Keratinocyte (primary cell): ENCODE measurements around the gene ARMC10. TPM values are rescaled to one million over a fixed set of nuclear protein-coding genes. Genes with fewer than 3 reads are reported as not detected.

Source experiments
- DNase-seq: peaks from one replicate; pipeline ENCODE4 v3.0.0-alpha.2; 2011; ENCODE audit warnings: low read depth, missing footprints, low spot score
- FAIRE-seq: peaks from 2 replicates; lab custom pipeline; 2011; peaks lifted over from hg19 to GRCh38; lab: Jason Lieb, UNC
- H2AFZ ChIP-seq: 2 replicates; pipeline ENCODE4 v1.6.0; 2012; ENCODE audit warnings: low read length, control low read depth, inconsistent platforms; ENCODE audit not compliant: control insufficient read depth
- H3K27ac ChIP-seq: 2 replicates; pipeline ENCODE4 v1.5.1; 2011; ENCODE audit warnings: low read length; ENCODE audit not compliant: control insufficient read depth, insufficient read depth
- H3K27me3 ChIP-seq: 3 replicates; pipeline ENCODE4 v1.6.0; 2011; ENCODE audit warnings: low read length; ENCODE audit not compliant: control insufficient read depth, insufficient read depth; ENCODE audit errors: extremely low read depth
- H3K36me3 ChIP-seq, 2 experiments: 2 replicates in 1 of 2; 3 replicates in 1 of 2; pipeline ENCODE4 v1.5.1; 2011; ENCODE audit warnings: low read length in 2 of 2, mild to moderate bottlenecking in 1 of 2; ENCODE audit not compliant: control insufficient read depth in 2 of 2, insufficient read depth in 2 of 2; ENCODE audit errors: extremely low read depth in 1 of 2
- H3K4me1 ChIP-seq: 3 replicates; pipeline ENCODE4 v1.5.1; 2011; ENCODE audit warnings: low read length; ENCODE audit not compliant: control insufficient read depth, insufficient read depth; ENCODE audit errors: extremely low read depth
- H3K4me2 ChIP-seq: 3 replicates; pipeline ENCODE4 v1.6.0; 2011; ENCODE audit warnings: low read depth, low read length; ENCODE audit not compliant: control insufficient read depth, insufficient read depth; ENCODE audit errors: extremely low read depth
- H3K4me3 ChIP-seq, 3 experiments: fragments of 200-600 bp in 1 of 3; sonication (generic) in 1 of 3; 2 replicates in 2 of 3; 3 replicates in 1 of 3; pipeline ENCODE4 v1.5.1; 2011 to 2016; ENCODE audit warnings: low read length in 3 of 3, mild to moderate bottlenecking in 3 of 3, control low read depth in 2 of 3, inconsistent platforms in 1 of 3, low read depth in 1 of 3, mixed read lengths in 1 of 3, mixed run types in 1 of 3, moderate library complexity in 1 of 3; ENCODE audit not compliant: control insufficient read depth in 2 of 3, insufficient read depth in 2 of 3; ENCODE audit errors: extremely low read depth in 1 of 3
- H3K79me2 ChIP-seq: 2 replicates; pipeline ENCODE4 v1.6.0; 2012; ENCODE audit warnings: low read length; ENCODE audit not compliant: control insufficient read depth, insufficient read depth
- H3K9ac ChIP-seq: 3 replicates; pipeline ENCODE4 v1.6.0; 2011; ENCODE audit warnings: low read length; ENCODE audit not compliant: control insufficient read depth, insufficient read depth; ENCODE audit errors: extremely low read depth
- H3K9me1 ChIP-seq: 3 replicates; pipeline ENCODE4 v1.6.0; 2011; ENCODE audit warnings: low read length; ENCODE audit not compliant: control insufficient read depth, insufficient read depth; ENCODE audit errors: extremely low read depth
- H3K9me3 ChIP-seq: 2 replicates; pipeline ENCODE4 v1.5.1; 2012; ENCODE audit warnings: low read depth, low read length; ENCODE audit not compliant: control insufficient read depth
- H4K20me1 ChIP-seq: 3 replicates; pipeline ENCODE4 v1.6.0; 2011; ENCODE audit warnings: low read length; ENCODE audit not compliant: control insufficient read depth, insufficient read depth; ENCODE audit errors: extremely low read depth
- EZH2 ChIP-seq: IDR thresholded peaks from one replicate; pipeline ENCODE4 v1.6.1; 2012; ENCODE audit warnings: inconsistent platforms, mild to moderate bottlenecking, low read length, moderate library complexity
- dilution Hi-C: fragments of 300-500 bp; cut with MboI; formaldehyde crosslinking; loops from one replicate; pipeline ENCODE4 v1.7.0; 2020; ENCODE audit warnings: low sequenced_read_pairs; ENCODE audit not compliant: extremely low pct_ligation_motif_present
- polyA plus RNA-seq, 5 experiments: library from polyadenylated mRNA; depleted of rRNA in 3 of 5; stranded (reverse) in 3 of 5; stranded (forward) in 1 of 5; unstranded in 1 of 5; fragments of >200 nt; gene quantifications; 1 replicate in 1 of 5; 2 replicates in 3 of 5; 3 replicates in 1 of 5; pipeline versions ENCODE4 v1.2.1 to v1.2.3, GENCODE V29; 2011 to 2012; ENCODE audit warnings: missing spikeins in 2 of 5, low read depth in 1 of 5, low replicate concordance in 1 of 5
- TF ChIP-seq, protein P1 (sequence below), 3 experiments: IDR thresholded peaks in 1 of 3; conservative IDR thresholded peaks in 1 of 3; optimal IDR thresholded peaks in 1 of 3; 2 replicates in 2 of 3; 3 replicates in 1 of 3; pipeline versions ENCODE3 to v1.5.1; 2011; ENCODE audit warnings: low read length in 3 of 3, mild to moderate bottlenecking in 3 of 3, moderate library complexity in 2 of 3, control low read depth in 1 of 3, inconsistent platforms in 1 of 3; ENCODE audit not compliant: insufficient read depth in 2 of 3; ENCODE audit errors: extremely low read depth in 1 of 3

The ARMC10 gene
- polyA plus RNA-seq, 1 donor (not counting 4 experiments of a cell fraction or from before 2014, with no cell fraction given) = 47.1 TPM

DNA sequence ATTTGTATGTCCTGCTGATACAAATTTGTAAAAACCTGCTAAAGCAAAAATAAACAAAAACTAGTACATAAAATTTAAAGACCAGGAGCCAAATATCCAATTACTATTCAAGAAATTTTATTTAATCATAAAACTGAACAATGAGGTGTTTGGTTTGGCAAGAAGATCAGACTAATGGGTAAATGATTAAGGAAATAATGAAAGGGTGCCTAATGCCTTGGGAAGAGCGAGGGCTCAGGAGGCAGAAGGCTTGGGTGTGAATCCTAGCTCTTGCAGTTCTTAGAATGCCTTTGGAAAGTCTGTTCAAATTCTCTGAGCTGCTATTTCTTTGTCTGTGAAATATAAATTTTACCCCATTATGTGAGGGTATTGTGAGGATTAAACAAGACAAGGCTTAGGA lies 41.6 kb downstream of the ARMC10 start:
- H4K20me1 ChIP-seq = no peaks in the 10 kb centered on the region
- no peaks in the 10 kb centered on the region for H3K9me1 ChIP-seq
- H3K9me3 ChIP-seq = no peaks in the 10 kb centered on the region
- H3K9ac ChIP-seq = no peak overlapping the region
- H3K36me3 ChIP-seq = no peaks in the 10 kb centered on the region
- H3K4me3 ChIP-seq = no peak overlapping the region
- H2AFZ ChIP-seq = no peak overlapping the region
- H3K27ac ChIP-seq = no peak overlapping the region
- FAIRE-seq = no peak
- H3K27me3 ChIP-seq = no peaks in the 10 kb centered on the region
- no peaks in the 10 kb centered on the region for H3K79me2 ChIP-seq
- peaks cover 5% of the 10 kb centered on the region for H3K4me1 ChIP-seq
- TF ChIP-seq, protein P1, sequence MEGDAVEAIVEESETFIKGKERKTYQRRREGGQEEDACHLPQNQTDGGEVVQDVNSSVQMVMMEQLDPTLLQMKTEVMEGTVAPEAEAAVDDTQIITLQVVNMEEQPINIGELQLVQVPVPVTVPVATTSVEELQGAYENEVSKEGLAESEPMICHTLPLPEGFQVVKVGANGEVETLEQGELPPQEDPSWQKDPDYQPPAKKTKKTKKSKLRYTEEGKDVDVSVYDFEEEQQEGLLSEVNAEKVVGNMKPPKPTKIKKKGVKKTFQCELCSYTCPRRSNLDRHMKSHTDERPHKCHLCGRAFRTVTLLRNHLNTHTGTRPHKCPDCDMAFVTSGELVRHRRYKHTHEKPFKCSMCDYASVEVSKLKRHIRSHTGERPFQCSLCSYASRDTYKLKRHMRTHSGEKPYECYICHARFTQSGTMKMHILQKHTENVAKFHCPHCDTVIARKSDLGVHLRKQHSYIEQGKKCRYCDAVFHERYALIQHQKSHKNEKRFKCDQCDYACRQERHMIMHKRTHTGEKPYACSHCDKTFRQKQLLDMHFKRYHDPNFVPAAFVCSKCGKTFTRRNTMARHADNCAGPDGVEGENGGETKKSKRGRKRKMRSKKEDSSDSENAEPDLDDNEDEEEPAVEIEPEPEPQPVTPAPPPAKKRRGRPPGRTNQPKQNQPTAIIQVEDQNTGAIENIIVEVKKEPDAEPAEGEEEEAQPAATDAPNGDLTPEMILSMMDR (optimal IDR thresholded peaks at IDR 0.05 in 1 of 3, IDR thresholded peaks at IDR 0.05 in 1 of 3, conservative IDR thresholded peaks at IDR 0.05 in 1 of 3; ENCODE audit: extremely low read depth in 1 of 3, insufficient read depth in 2 of 3, low read length in 3 of 3) = no peak
- no peak for TF ChIP-seq EZH2
- dilution Hi-C loops = no loop called here
- DNase-seq = no peak
- H3K4me2 ChIP-seq = no peak overlapping the region

DNA sequence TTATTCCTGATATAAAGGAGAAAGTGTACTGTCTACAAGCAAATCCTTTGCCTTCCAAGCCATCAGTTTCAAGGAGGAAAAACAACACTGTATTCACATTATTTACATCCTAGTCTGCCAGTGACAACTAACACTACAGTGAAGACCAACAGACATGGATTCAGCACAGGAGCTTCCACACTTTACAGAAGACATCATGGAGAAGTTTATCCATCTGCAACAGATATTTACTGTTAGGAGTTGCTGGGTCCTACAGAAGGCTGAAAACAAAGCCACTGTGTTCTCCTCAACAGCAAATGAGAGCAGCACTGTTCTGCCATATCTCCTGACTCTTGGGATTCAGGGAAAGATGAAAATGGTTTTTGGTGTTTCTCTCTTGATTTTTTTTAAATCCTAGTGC lies 42.1 kb downstream of the ARMC10 start:
- DNase-seq = no peak
- Histone ChIP-seq H3K4me2 (no peak overlapping the region), H2AFZ (no peak overlapping the region), H3K27me3 (no peaks in the 10 kb centered on the region), H3K9ac (no peak overlapping the region), H3K4me3 (no peak overlapping the region), H4K20me1 (no peaks in the 10 kb centered on the region), H3K27ac (no peak overlapping the region), H3K4me1 (peaks cover 5% of the 10 kb centered on the region), H3K79me2 (no peaks in the 10 kb centered on the region), H3K36me3 (no peaks in the 10 kb centered on the region), H3K9me1 (no peaks in the 10 kb centered on the region), H3K9me3 (no peaks in the 10 kb centered on the region)
- TF ChIP-seq, protein P1 (optimal IDR thresholded peaks at IDR 0.05 in 1 of 3, IDR thresholded peaks at IDR 0.05 in 1 of 3, conservative IDR thresholded peaks at IDR 0.05 in 1 of 3; ENCODE audit: extremely low read depth in 1 of 3, insufficient read depth in 2 of 3, low read length in 3 of 3) = no peak
- TF ChIP-seq EZH2 = no peak
- dilution Hi-C loops = no loop called here
- FAIRE-seq = no peak
